A549 (cell line): Measurements from ENCODE around the gene BUB1B. TPM values are rescaled to one million over a fixed set of nuclear protein-coding genes. Genes with fewer than 3 reads are reported as not detected.
"Not testable (repeated sequence)": the region's sequence is repeated elsewhere in the genome, so short reads cannot be mapped to it uniquely, and the experiment has no call there.

Experiments used
- ATAC-seq, 2 experiments: fragments of 200-7000 bp in 1 of 2; fragments of >200 bp in 1 of 2; cut with Nextera tagmentation in 1 of 2; cut with Tn5 transposase in 1 of 2; 3 replicates each; pipeline versions ENCODE4 v1.8.0 to v1.9.1; 2018 to 2020; ENCODE audit warnings: mild to moderate bottlenecking in 1 of 2, moderate library complexity in 1 of 2
- CTCF ChIA-PET: fragments of 300-600 bp; sonication (Branson Sonifier 250); formaldehyde crosslinking; extraction: SDS; loops from one replicate; lab custom pipeline; 2021; ENCODE audit warnings: antibody characterized with exemption, inconsistent platforms; lab: Yijun Ruan, JAX
- POLR2A ChIA-PET: fragments of 350-600 bp; formaldehyde crosslinking; extraction: SDS; loops from one replicate; lab custom pipeline; 2021; ENCODE audit warnings: antibody characterized with exemption, inconsistent platforms; lab: Yijun Ruan, JAX
- DNase-seq, 2 experiments: peaks; one replicate each; pipeline versions ENCODE4 v3.0.0 to v3.0.0-alpha.2; 2011 to 2016; ENCODE audit warnings: low read depth in 1 of 2, low spot score in 1 of 2
- FAIRE-seq: peaks from 2 replicates; lab custom pipeline; 2011; peaks lifted over from hg19 to GRCh38; lab: Jason Lieb, UNC
- H3K27ac ChIP-seq, 2 experiments: fragments of >200 bp; sonication (Bioruptor Twin); formaldehyde crosslinking; 3 replicates each; pipeline ENCODE4 v1.5.1; 2016 to 2017
- H3K4me1 ChIP-seq: fragments of >200 bp; sonication (Bioruptor Twin); formaldehyde crosslinking; 3 replicates; pipeline ENCODE4 v1.6.1; 2016
- H3K4me2 ChIP-seq: fragments of >200 bp; sonication (Bioruptor Twin); formaldehyde crosslinking; 3 replicates; pipeline ENCODE4 v1.6.1; 2016
- H3K4me3 ChIP-seq: fragments of >200 bp; sonication (Bioruptor Twin); formaldehyde crosslinking; 3 replicates; pipeline ENCODE4 v1.5.1; 2016
- H3K9me3 ChIP-seq: fragments of >200 bp; sonication (Bioruptor Twin); formaldehyde crosslinking; 3 replicates; pipeline ENCODE4 v1.6.1; 2016
- CBX8 ChIP-seq: fragments of 200-600 bp; sonication (generic); IDR thresholded peaks from 2 replicates; pipeline ENCODE4 v1.6.1; 2016
- CHD2 ChIP-seq: fragments of 150-350 bp; IDR thresholded peaks from 2 replicates; pipeline ENCODE4 v1.6.1; 2014; ENCODE audit warnings: low read length; ENCODE audit not compliant: partially characterized antibody
- CHD4 ChIP-seq: fragments of 200-600 bp; sonication (generic); IDR thresholded peaks from 2 replicates; pipeline ENCODE4 v1.6.1; 2016; ENCODE audit warnings: antibody characterized with exemption, mild to moderate bottlenecking, borderline replicate concordance
- EHF ChIP-seq: fragments of 250-450 bp; sonication (Bioruptor Pico); IDR thresholded peaks from 2 replicates; pipeline ENCODE4 v1.5.0; 2020; ENCODE audit warnings: mild to moderate bottlenecking
- ELK1 ChIP-seq: fragments of 150-350 bp; IDR thresholded peaks from 2 replicates; pipeline ENCODE4 v1.6.1; 2014; ENCODE audit warnings: low read depth, mild to moderate bottlenecking, low read length
- FOSL2 ChIP-seq, 2 experiments: fragments of 450-650 bp in 1 of 2; fragments of >200 bp in 1 of 2; sonication (Bioruptor Twin) in 1 of 2; formaldehyde crosslinking; IDR thresholded peaks; 2 replicates each; pipeline versions ENCODE4 v1.5.0 to v1.6.1; 2016 to 2020; ENCODE audit warnings: mild to moderate bottlenecking in 1 of 2, moderate library complexity in 1 of 2
- FOXS1 ChIP-seq: fragments of 250-450 bp; sonication (Bioruptor Pico); IDR thresholded peaks from 2 replicates; pipeline ENCODE4 v1.5.0; 2020; ENCODE audit warnings: mild to moderate bottlenecking, moderate library complexity
- HES2 ChIP-seq: fragments of >200 bp; sonication (Bioruptor Twin); formaldehyde crosslinking; IDR thresholded peaks from 2 replicates; pipeline ENCODE4 v1.6.1; 2016
- HEYL ChIP-seq: fragments of 250-450 bp; sonication (Bioruptor Pico); IDR thresholded peaks from 2 replicates; pipeline ENCODE4 v1.8.0; 2021; ENCODE audit warnings: mild to moderate bottlenecking, moderate library complexity
- HMGXB4 ChIP-seq: fragments of 250-450 bp; sonication (Bioruptor Pico); IDR thresholded peaks from 2 replicates; pipeline ENCODE4 v1.5.0; 2021; ENCODE audit warnings: mild to moderate bottlenecking, moderate library complexity, borderline replicate concordance
- KDM5A ChIP-seq: fragments of 200-600 bp; sonication (generic); IDR thresholded peaks from 2 replicates; pipeline ENCODE4 v1.6.1; 2016; ENCODE audit warnings: antibody characterized with exemption, mild to moderate bottlenecking
- MAZ ChIP-seq: fragments of 150-350 bp; IDR thresholded peaks from 2 replicates; pipeline ENCODE4 v1.6.1; 2014; ENCODE audit warnings: antibody characterized with exemption, low read depth, low read length, borderline replicate concordance
- NFE2L2 ChIP-seq: fragments of 150-350 bp; conservative IDR thresholded peaks from 2 replicates; pipeline ENCODE4 v1.6.1; 2014; ENCODE audit warnings: low read length
- NR3C1 ChIP-seq: fragments of >200 bp; sonication (Bioruptor Twin); formaldehyde crosslinking; IDR thresholded peaks from 3 replicates; pipeline ENCODE4 v1.6.1; 2017
- RARB ChIP-seq: fragments of 250-450 bp; sonication (Bioruptor Pico); IDR thresholded peaks from 2 replicates; pipeline ENCODE4 v1.8.0; 2021; ENCODE audit warnings: mild to moderate bottlenecking, moderate library complexity
- REST ChIP-seq: fragments of 200-600 bp; sonication (generic); IDR thresholded peaks from 2 replicates; pipeline ENCODE4 v1.6.1; 2016; ENCODE audit warnings: antibody characterized with exemption, mild to moderate bottlenecking, moderate library complexity
- RNF2 ChIP-seq: fragments of 200-600 bp; sonication (generic); IDR thresholded peaks from 2 replicates; pipeline ENCODE4 v1.6.1; 2016; ENCODE audit warnings: low read depth, mild to moderate bottlenecking, antibody characterized with exemption, moderate library complexity, borderline replicate concordance
- SMC3 ChIP-seq: fragments of >200 bp; sonication (Bioruptor Twin); formaldehyde crosslinking; IDR thresholded peaks from 3 replicates; pipeline ENCODE4 v1.6.1; 2018; ENCODE audit warnings: inconsistent platforms
- TP53 ChIP-seq: fragments of 250-450 bp; sonication (Bioruptor Pico); IDR thresholded peaks from 2 replicates; pipeline ENCODE4 v1.5.0; 2021; ENCODE audit warnings: mild to moderate bottlenecking, moderate library complexity
- ZC3H11A ChIP-seq: fragments of 450-650 bp; IDR thresholded peaks from 2 replicates; pipeline ENCODE4 v1.6.1; 2014; ENCODE audit warnings: antibody characterized with exemption, mild to moderate bottlenecking
- WGBS: methylation state at CpG from one replicate; pipeline ENCODE4 v1.1.6; 2017; ENCODE audit errors: missing lambda C conversion rate; 5-methylcytosine and 5-hydroxymethylcytosine counted together
- polyA plus RNA-seq, 4 experiments: library from polyadenylated mRNA; depleted of rRNA in 3 of 4; stranded (reverse); fragments of >200 nt; fragmentation: RNase III in 1 of 4; extraction: RNeasy Plus Mini Kit Qiagen cat#74134 plus additional on column Dnase treatment in 1 of 4; gene quantifications; 2 replicates in 3 of 4; 3 replicates in 1 of 4; pipeline ENCODE4 v1.2.3, GENCODE V29; 2011 to 2017

The BUB1B gene
- polyA plus RNA-seq, 2 of the 4 experiments (the other 2 are of a cell fraction) = 37.5 to 50.2 TPM

GRCh38 chr15:40112789-40113188 is 48.1 kb upstream of the BUB1B start:
- ATAC-seq (no peak), DNase-seq (no peak), FAIRE-seq (no peak)
- Histone ChIP-seq H3K4me3 (no peak overlapping the region), H3K4me1 (peaks cover 2% of the 10 kb centered on the region), H3K27ac (no peak overlapping the region), H3K4me2 (no peak overlapping the region), H3K9me3 (no peaks in the 10 kb centered on the region)
- WGBS = 78% methylated on average over 19 of the region's 24 CpGs
- POLR2A ChIA-PET = no interaction called here
- CTCF ChIA-PET = interaction anchor here (0.6 to 14.6 kb wide), 5 partner anchors 9 to 69 kb away, joined by 3 to 174 read pairs (median 5); partner anchors contain the start of gene SRP14
- no peak for TF ChIP-seq ELK1
- no peak for TF ChIP-seq CHD4
- no peak for TF ChIP-seq ZC3H11A
- TF ChIP-seq SMC3 = no peak
- no peak for TF ChIP-seq NFE2L2
- TF ChIP-seq HEYL (CRISPR knock-in tag) = no peak

- TF ChIP-seq FOSL2 (IDR thresholded peaks at IDR 0.05) (no peak), FOSL2 (CRISPR knock-in tag; IDR thresholded peaks at IDR 0.05) (no peak), TP53 (CRISPR knock-in tag) (no peak), CBX8 (no peak), KDM5A (no peak), HES2 (no peak), NR3C1 (no peak), HMGXB4 (CRISPR knock-in tag) (no peak), EHF (no peak), RNF2 (no peak), RARB (no peak), MAZ (no peak), REST (no peak), FOXS1 (CRISPR knock-in tag) (no peak), HEYL (CRISPR knock-in tag) (no peak), ZC3H11A (no peak), CHD2 (no peak)
- ATAC-seq (no peak), DNase-seq (no peak), FAIRE-seq (no peak)
- no peaks in the 10 kb centered on the region for H3K4me1 ChIP-seq
- 89% methylated on average over 2 of the region's 2 CpGs for WGBS
- H3K9me3 ChIP-seq = no peaks in the 10 kb centered on the region
- ChIA-PET POLR2A (interaction anchor here (0.6 kb wide), 1 partner anchor 440 kb away, joined by 3 read pairs; no protein-coding TSS in a partner anchor), CTCF (interaction anchor here (0.8 to 14.6 kb wide), 6 partner anchors 10 to 70 kb away, joined by 3 to 174 read pairs (median 4); partner anchors contain the start of gene SRP14)
- H3K4me2 ChIP-seq = no peak overlapping the region
- no peak overlapping the region for H3K4me3 ChIP-seq
- H3K27ac ChIP-seq = no peak overlapping the region
Measured at GRCh38 chr15:40114218-40114617, 46.7 kb upstream of the BUB1B start.

GRCh38 chr15:40115106-40115505 is 45.8 kb upstream of the BUB1B start:
- ATAC-seq, H3K27ac ChIP-seq, H3K4me1 ChIP-seq, FAIRE-seq, POLR2A ChIA-PET, H3K4me2 ChIP-seq, H3K4me3 ChIP-seq, DNase-seq, H3K9me3 ChIP-seq: not testable (repeated sequence)
- CTCF ChIA-PET = interaction anchor here (0.6 to 14.6 kb wide), 7 partner anchors 9 to 312 kb away, joined by 3 to 174 read pairs (median 4); partner anchors contain the start of gene SRP14
- WGBS = 75% methylated on average over 14 of the region's 14 CpGs
